Dermis blood vessel endothelial cell (primary cell): ENCODE results near the gene KCNQ4. TPM values are rescaled to one million over a fixed set of nuclear protein-coding genes. Genes with fewer than 3 reads are reported as not detected.
A peak's percentile ranks its signal among the peaks of the same experiment; 100 is the strongest.

Experiments
- DNase-seq: peaks from one replicate; pipeline ENCODE4 v3.0.0; 2010
- total RNA-seq: library from RNA; depleted of rRNA; stranded (reverse); fragments of >200 nt; gene quantifications from 2 replicates; pipeline ENCODE4 v1.2.3, GENCODE V29; 2014

The KCNQ4 gene
- total RNA-seq, 1 donor from 2014 or later: not detected

- DNase-seq: no peak
Measured at GRCh38 chr1:40842207-40842606, 58.6 kb downstream of the KCNQ4 start.

GRCh38 chr1:40842691-40843090, 59.1 kb downstream of the KCNQ4 start:
- no peak for DNase-seq

GRCh38 chr1:40844079-40844478, 60.5 kb downstream of the KCNQ4 start:
- DNase-seq: no peak

- DNase-seq: no peak
Measured at GRCh38 chr1:40844887-40845878, 61.6 kb downstream of the KCNQ4 start.

- no peak for DNase-seq
Measured at GRCh38 chr1:40845895-40846294, 62.3 kb downstream of the KCNQ4 start.

GRCh38 chr1:40847023-40847745, 63.6 kb downstream of the KCNQ4 start:
- peak; percentile 60 for DNase-seq

GRCh38 chr1:40848530-40849189, 65.1 kb downstream of the KCNQ4 start:
- DNase-seq: peak; percentile 83

GRCh38 chr1:40849801-40850592, 66.4 kb downstream of the KCNQ4 start:
- peak; percentile 80 for DNase-seq

- DNase-seq: no peak
Measured at GRCh38 chr1:40851643-40852042, 68.1 kb downstream of the KCNQ4 start.

- DNase-seq: no peak
Measured at GRCh38 chr1:40853113-40853884, 69.7 kb downstream of the KCNQ4 start.

- no peak for DNase-seq
Measured at GRCh38 chr1:40853885-40854170, 70.2 kb downstream of the KCNQ4 start.

- peak; percentile 42 for DNase-seq
Measured at GRCh38 chr1:40855513-40855912, 71.9 kb downstream of the KCNQ4 start.

- DNase-seq: no peak
Measured at GRCh38 chr1:40856116-40856515, 72.5 kb downstream of the KCNQ4 start.

GRCh38 chr1:40856656-40857302, 73.2 kb downstream of the KCNQ4 start:
- no peak for DNase-seq

GRCh38 chr1:40857737-40858136, 74.2 kb downstream of the KCNQ4 start:
- no peak for DNase-seq

- DNase-seq: no peak
Measured at GRCh38 chr1:40858856-40859416, 75.3 kb downstream of the KCNQ4 start.

GRCh38 chr1:40860706-40861223, 77.2 kb downstream of the KCNQ4 start:
- no peak for DNase-seq

GRCh38 chr1:40861224-40862003, 77.8 kb downstream of the KCNQ4 start:
- peak; percentile 64 for DNase-seq

GRCh38 chr1:40862008-40862863, 78.6 kb downstream of the KCNQ4 start, which contains the start of gene CITED4:
CITED4 (minus strand) TSS chr1:40862363; CDS start chr1:40862127, 236 bp downstream.
- peak; percentile 97 for DNase-seq
